ENCODE results near the gene RNU6-1. TPM values are rescaled to one million over a fixed set of nuclear protein-coding genes. Genes with fewer than 3 reads are reported as not detected.
A peak's percentile ranks its signal among the peaks of the same experiment; 100 is the strongest.

The RNU6-1 gene
- total and polyA plus RNA-seq, 10 donors: not detected

DNA sequence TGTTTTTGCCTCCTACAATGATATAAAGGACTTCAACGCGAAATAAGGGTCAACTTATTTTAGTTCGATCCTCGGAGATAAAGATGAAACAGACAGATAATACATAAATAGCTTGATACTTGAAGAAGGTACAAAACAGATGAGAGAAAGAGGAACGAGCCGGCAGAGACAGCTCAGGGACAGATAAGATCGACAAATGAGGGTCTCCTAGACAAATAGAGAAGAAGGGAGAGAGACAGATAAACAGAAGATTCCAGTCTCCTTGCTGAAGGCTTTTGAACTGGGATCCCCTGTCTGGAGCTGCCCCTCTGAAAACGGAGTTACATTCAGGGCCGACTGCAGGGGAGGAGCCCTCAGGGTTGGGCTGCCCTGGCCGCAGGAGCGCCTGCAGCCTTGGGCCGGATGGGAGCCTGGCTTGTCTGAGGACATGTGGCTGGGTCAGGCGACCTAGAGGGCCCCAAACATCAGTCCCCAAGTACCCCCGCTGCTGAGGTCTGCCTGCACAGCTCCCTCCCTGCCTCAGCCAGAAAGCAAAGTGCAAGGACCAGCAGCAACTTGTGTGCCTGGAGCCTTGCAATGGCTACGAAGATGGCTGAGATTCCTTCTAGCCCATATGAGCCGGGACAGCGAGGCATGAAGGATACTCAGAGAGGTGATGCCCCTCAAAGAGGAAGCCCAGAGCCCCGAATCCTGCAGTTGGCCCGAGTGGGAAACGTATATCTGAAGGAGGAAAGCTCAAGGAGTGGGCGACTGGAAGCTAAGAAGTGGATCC, 15.5 kb downstream of the RNU6-1 start:
- H3K27ac ChIP-seq: no peak overlapping the region
- H3K9me3 ChIP-seq: peaks cover 0 to 16% (median 0%) of the 10 kb centered on the region in 8 donors
- H3K4me1 ChIP-seq: peaks cover 28 to 100% (median 90%) of the 10 kb centered on the region in 6 donors
- WGBS, 5 donors: 8 to 13% (median 10%) methylated on average over 13 to 21 of the region's 21 CpGs
- H3K4me3 ChIP-seq: peak overlapping the region in 1 of 8 donors; percentile 65
- peak; percentile 41 for DNase-seq
- H3K36me3 ChIP-seq: no peaks in the 10 kb centered on the region
- peaks cover 34 to 100% (median 100%) of the 10 kb centered on the region in 7 donors for H3K27me3 ChIP-seq (replicated peaks in 1 of 7)
- intact Hi-C loops (cut with DNase I; ENCODE audit: low total_unique reads): no loop called here
- TF ChIP-seq POLR2A (IDR thresholded peaks at IDR 0.05): no peak
- TF ChIP-seq POLR2AphosphoS5 (IDR thresholded peaks at IDR 0.05): no peak
- TF ChIP-seq, protein P1, sequence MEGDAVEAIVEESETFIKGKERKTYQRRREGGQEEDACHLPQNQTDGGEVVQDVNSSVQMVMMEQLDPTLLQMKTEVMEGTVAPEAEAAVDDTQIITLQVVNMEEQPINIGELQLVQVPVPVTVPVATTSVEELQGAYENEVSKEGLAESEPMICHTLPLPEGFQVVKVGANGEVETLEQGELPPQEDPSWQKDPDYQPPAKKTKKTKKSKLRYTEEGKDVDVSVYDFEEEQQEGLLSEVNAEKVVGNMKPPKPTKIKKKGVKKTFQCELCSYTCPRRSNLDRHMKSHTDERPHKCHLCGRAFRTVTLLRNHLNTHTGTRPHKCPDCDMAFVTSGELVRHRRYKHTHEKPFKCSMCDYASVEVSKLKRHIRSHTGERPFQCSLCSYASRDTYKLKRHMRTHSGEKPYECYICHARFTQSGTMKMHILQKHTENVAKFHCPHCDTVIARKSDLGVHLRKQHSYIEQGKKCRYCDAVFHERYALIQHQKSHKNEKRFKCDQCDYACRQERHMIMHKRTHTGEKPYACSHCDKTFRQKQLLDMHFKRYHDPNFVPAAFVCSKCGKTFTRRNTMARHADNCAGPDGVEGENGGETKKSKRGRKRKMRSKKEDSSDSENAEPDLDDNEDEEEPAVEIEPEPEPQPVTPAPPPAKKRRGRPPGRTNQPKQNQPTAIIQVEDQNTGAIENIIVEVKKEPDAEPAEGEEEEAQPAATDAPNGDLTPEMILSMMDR (IDR thresholded peaks at IDR 0.05 in 8 of 11, conservative IDR thresholded peaks at IDR 0.05 in 3 of 11): no peak

DNA sequence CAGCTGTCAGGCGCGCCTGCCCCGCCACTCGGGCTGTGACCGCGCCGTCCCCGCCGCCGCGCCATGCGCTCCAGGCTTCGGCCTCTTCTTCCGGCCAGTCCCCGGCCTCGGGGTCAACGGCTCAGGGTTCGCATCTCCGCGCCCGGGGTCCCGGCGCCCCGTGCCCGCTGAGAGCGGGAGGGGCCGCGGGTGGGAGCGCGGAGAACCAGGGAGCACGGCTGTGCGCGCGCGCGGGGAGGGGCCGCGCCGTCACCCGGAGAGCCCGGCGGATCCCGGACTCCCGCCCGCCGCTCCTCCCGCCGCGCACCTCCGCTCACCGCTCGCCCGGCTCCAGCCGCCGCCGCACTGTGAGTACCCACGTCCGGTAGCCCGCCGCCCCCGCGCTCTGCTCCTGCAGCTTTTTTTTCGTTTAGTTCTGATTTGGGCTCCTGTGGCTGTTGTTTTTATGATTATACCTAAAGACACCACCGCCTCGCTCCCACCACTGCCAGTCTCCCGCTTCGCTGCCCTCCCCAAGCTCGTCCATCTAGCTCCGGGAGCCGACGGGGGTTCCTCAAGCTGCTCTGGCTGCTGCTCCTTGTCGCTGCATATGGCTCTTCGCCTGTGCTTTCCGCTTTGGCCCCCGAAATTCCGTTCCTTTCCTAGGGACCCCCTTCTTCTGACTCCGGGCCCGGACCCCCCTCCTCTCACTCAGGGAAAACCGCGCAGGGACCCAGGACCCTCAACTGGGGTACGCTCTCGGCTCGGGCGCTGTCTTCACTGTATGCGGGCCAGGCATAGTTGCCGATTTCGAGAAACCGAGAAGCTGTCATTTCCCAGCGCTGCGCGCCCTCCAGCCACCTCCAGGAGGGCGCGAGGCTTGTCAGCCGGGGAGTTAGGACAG, 16.3 kb downstream of the RNU6-1 start:
- TF ChIP-seq POLR2AphosphoS5 (IDR thresholded peaks at IDR 0.05) (no peak), POLR2A (IDR thresholded peaks at IDR 0.05) (no peak)
- TF ChIP-seq, protein P1 (IDR thresholded peaks at IDR 0.05 in 8 of 11, conservative IDR thresholded peaks at IDR 0.05 in 3 of 11): no peak
- H3K4me3 ChIP-seq: peak overlapping the region in 6 of 8 donors; percentile 15 to 65 (median 26)
- H3K27ac ChIP-seq: no peak overlapping the region
- H3K9me3 ChIP-seq: peaks cover 0 to 16% (median 0%) of the 10 kb centered on the region in 8 donors
- peaks cover 30 to 100% (median 98%) of the 10 kb centered on the region in 7 donors for H3K27me3 ChIP-seq (replicated peaks in 1 of 7)
- peak; percentile 69 for DNase-seq
- no peaks in the 10 kb centered on the region for H3K36me3 ChIP-seq
- peaks cover 22 to 93% (median 81%) of the 10 kb centered on the region in 6 donors for H3K4me1 ChIP-seq
- 2 to 5% (median 3%) methylated on average over 52 to 94 of the region's 94 CpGs for WGBS, 5 donors
- intact Hi-C loops (cut with DNase I; ENCODE audit: low total_unique reads): no loop called here

DNA sequence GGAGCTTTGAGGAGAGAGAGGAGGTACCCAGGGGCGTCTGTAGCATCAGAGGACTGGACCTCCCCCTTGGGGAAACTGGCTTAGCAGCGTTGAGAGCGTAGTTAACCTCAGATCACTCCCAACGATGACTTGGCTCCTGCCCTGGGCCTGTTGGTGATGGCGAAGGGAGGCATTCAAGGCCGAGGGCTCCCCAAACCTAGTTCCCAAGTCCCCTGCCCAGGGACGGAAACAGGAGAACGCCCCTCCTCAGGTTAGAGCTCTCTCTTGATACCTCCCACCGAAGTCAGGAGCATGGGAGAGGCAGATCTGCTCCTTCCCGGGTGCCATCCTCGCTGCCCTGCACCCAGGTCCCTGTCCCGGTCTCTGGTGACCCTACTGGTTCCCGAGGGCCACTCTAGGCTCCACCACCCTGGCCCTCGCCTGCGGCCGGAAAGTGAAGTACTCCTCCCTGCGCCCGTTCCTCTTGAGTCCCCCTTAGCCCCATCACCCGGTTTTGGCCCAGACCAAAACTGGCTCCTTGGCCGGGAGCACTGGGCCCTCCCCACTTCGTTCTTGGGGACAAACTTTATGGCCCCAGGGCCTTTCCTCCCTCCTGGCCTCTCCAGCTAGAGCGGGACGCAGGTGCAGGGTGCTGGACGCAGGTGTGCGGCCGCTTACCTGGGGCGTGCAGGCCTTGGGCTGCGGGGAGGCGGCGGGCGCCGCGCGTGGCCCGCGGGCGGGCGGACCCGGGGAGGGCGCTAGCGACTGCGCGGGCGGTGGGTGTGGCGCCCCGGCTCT, 17.1 kb downstream of the RNU6-1 start:
- peaks cover 24 to 100% (median 92%) of the 10 kb centered on the region in 7 donors for H3K27me3 ChIP-seq (replicated peaks in 1 of 7)
- H3K36me3 ChIP-seq: no peaks in the 10 kb centered on the region
- 5 to 9% (median 6%) methylated on average over 21 to 46 of the region's 46 CpGs for WGBS, 5 donors
- intact Hi-C loops (cut with DNase I; ENCODE audit: low total_unique reads): no loop called here
- peaks cover 13 to 85% (median 73%) of the 10 kb centered on the region in 6 donors for H3K4me1 ChIP-seq
- DNase-seq: peak; percentile 61
- H3K4me3 ChIP-seq: peak overlapping the region in 4 of 8 donors; percentile 26 to 65 (median 32)
- no peak for TF ChIP-seq POLR2AphosphoS5 (IDR thresholded peaks at IDR 0.05)
- TF ChIP-seq POLR2A (IDR thresholded peaks at IDR 0.05): no peak
- TF ChIP-seq, protein P1 (IDR thresholded peaks at IDR 0.05 in 8 of 11, conservative IDR thresholded peaks at IDR 0.05 in 3 of 11): no peak
- peaks cover 0 to 14% (median 0%) of the 10 kb centered on the region in 8 donors for H3K9me3 ChIP-seq
- H3K27ac ChIP-seq: no peak overlapping the region
